Measurements from ENCODE around the gene TFR2. TPM values are rescaled to one million over a fixed set of nuclear protein-coding genes. Genes with fewer than 3 reads are reported as not detected.

TFR2 gene
- total and polyA plus RNA-seq, 5 donors from 2014 or later = 1.2 to 8.0 (median 1.5) TPM

DNA sequence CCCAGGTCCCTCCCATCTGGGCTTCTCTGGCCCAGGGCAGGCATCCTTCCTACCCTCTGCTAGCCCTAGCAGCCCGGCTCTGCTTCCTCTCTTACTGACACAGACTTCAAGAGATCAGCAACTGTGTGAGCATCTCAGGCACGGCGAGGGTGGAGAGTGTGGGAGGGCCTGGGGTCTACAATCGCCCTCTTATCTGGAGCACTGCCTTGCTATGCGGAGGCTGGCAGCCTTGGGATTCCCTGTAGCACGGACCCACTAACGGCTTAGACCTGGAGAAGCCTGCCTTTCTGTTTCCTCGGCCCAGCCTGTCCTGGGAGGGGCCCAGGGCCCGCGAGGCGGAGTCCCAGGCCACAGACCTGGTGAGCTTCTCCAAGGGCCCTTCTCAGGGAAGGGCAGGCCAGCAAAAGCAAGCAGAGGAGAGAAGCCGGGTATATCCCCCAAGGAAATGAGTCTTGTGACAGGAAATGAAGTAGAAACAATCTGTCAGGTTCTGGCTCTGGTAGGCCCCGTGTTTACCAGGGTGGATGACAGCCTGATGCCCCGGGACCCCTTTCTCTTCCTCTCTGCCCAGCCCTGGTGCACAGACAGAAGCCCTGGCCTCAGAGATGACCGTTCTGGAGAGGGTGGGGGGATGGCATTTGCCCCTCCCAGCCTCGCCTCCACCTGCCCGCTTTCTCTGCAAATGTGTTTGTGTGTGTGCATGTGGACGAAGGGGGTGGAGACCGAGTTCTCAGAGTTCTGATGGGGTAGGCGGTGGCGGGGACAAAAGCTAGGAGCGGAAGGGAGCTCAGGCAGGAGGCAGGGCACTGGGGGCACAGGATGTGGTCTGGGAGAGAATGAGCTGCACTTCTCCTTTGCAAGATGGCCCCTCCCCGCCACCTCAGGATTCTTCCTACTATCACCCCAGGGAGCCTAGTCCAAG, 58.0 kb downstream of the TFR2 start:
- Histone ChIP-seq H3K9me3 (ENCODE audit: control insufficient read depth in 2 of 2, low read length in 2 of 2) (no peaks in the 10 kb centered on the region), H3K27me3 (ENCODE audit: control insufficient read depth, insufficient read depth, low read length) (no peaks in the 10 kb centered on the region), H3K36me3 (ENCODE audit: control insufficient read depth, insufficient read depth, low read length) (peaks cover 37% of the 10 kb centered on the region), H3K27ac (ENCODE audit: insufficient read depth, low read length, poor library complexity, severe bottlenecking) (peak overlapping the region; percentile 97), H3K4me3 (ENCODE audit: low read depth, low read length) (peak overlapping the region; percentile 86), H3K4me1 (ENCODE audit: control insufficient read depth, insufficient read depth, low read length, poor library complexity, severe bottlenecking) (peaks cover 46% of the 10 kb centered on the region)
- Mint-ChIP-seq H3K27ac (peak overlapping the region; percentile 91 to 96 (median 96)), H3K4me1 (peaks cover 0 to 36% (median 12%) of the 10 kb centered on the region in 4 donors), H3K9me3 (no peaks in the 10 kb centered on the region), H3K27me3 (peaks cover 7% of the 10 kb centered on the region), H3K4me3 (peak overlapping the region; percentile 88 to 100 (median 98)), H3K36me3 (no peaks in the 10 kb centered on the region)
- ATAC-seq (ENCODE audit: low read depth in 2 of 2) (peak in 1 of 2 donors; percentile 5), DNase-seq (peak; percentile 40 to 93 (median 73))

DNA sequence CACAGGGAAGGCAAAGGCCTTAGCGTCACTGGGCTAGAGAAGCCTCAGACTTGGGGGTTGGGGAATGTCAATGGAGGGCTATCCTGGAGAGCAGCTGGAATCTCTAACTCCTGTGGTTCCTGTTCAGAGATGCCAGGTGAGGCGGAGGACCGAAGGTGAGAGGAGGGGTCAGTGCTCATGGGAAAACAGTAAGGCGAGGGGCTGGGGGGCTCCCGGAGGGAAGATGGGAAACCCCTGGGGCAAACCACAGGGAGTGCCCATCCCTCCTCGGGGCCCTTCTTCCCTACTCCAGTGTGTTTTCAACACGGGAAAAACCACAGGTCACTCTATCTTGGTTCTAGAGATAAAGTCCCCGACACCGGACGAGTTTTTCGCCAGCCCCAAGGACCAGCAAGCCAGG, 58.7 kb downstream of the TFR2 start:
- Mint-ChIP-seq H3K4me3 (peak overlapping the region; percentile 59 to 100 (median 94)), H3K27me3 (peaks cover 7% of the 10 kb centered on the region), H3K36me3 (no peaks in the 10 kb centered on the region), H3K4me1 (peaks cover 0 to 30% (median 12%) of the 10 kb centered on the region in 4 donors), H3K9me3 (no peaks in the 10 kb centered on the region), H3K27ac (peak overlapping the region; percentile 91 to 96 (median 96))
- H3K36me3 ChIP-seq (ENCODE audit: control insufficient read depth, insufficient read depth, low read length) = peaks cover 44% of the 10 kb centered on the region
- ATAC-seq (ENCODE audit: low read depth in 2 of 2) (no peak), DNase-seq (no peak)
- peak overlapping the region; percentile 86 for H3K4me3 ChIP-seq (ENCODE audit: low read depth, low read length)
- H3K27me3 ChIP-seq (ENCODE audit: control insufficient read depth, insufficient read depth, low read length) = no peaks in the 10 kb centered on the region
- peak overlapping the region; percentile 97 for H3K27ac ChIP-seq (ENCODE audit: insufficient read depth, low read length, poor library complexity, severe bottlenecking)
- peaks cover 46% of the 10 kb centered on the region for H3K4me1 ChIP-seq (ENCODE audit: control insufficient read depth, insufficient read depth, low read length, poor library complexity, severe bottlenecking)
- H3K9me3 ChIP-seq (ENCODE audit: control insufficient read depth in 2 of 2, low read length in 2 of 2) = no peaks in the 10 kb centered on the region

DNA sequence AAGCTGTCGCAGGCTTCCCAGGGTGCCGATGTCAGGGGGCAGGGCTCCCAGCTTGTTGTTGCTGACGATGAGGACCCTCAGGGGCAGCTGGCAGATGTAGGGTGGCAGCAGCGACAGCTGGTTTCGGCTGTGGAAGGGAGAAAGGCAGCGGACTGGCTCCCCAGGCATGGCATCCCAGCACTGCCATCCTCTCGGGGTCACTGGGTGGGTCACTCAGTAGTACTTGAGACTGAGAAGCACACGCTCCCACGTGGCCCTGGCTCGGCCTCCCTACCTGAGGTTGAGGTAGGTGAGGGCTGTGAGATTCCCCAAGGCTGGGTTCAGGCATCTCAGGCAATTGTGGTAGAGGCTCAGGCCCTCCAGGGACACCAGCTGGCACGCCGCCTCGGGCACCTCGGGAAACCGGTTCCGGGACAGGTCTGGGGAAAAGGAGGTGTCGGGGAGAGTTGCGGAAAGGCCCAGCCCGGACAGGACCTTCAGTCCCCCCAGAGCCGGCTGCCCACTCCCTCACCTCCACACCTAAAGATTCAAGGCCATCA, 59.2 kb downstream of the TFR2 start:
- Histone ChIP-seq H3K9me3 (ENCODE audit: control insufficient read depth in 2 of 2, low read length in 2 of 2) (no peaks in the 10 kb centered on the region), H3K4me1 (ENCODE audit: control insufficient read depth, insufficient read depth, low read length, poor library complexity, severe bottlenecking) (peaks cover 44% of the 10 kb centered on the region), H3K27ac (ENCODE audit: insufficient read depth, low read length, poor library complexity, severe bottlenecking) (peak overlapping the region; percentile 97), H3K27me3 (ENCODE audit: control insufficient read depth, insufficient read depth, low read length) (no peaks in the 10 kb centered on the region), H3K4me3 (ENCODE audit: low read depth, low read length) (no peak overlapping the region), H3K36me3 (ENCODE audit: control insufficient read depth, insufficient read depth, low read length) (peaks cover 50% of the 10 kb centered on the region)
- no peak for ATAC-seq (ENCODE audit: low read depth in 2 of 2)
- Mint-ChIP-seq H3K4me1 (peaks cover 0 to 30% (median 12%) of the 10 kb centered on the region in 4 donors), H3K9me3 (no peaks in the 10 kb centered on the region), H3K4me3 (peak overlapping the region; percentile 59 to 100 (median 94)), H3K36me3 (no peaks in the 10 kb centered on the region), H3K27ac (peak overlapping the region; percentile 91 to 96 (median 96)), H3K27me3 (peaks cover 7% of the 10 kb centered on the region)
- DNase-seq = no peak

DNA sequence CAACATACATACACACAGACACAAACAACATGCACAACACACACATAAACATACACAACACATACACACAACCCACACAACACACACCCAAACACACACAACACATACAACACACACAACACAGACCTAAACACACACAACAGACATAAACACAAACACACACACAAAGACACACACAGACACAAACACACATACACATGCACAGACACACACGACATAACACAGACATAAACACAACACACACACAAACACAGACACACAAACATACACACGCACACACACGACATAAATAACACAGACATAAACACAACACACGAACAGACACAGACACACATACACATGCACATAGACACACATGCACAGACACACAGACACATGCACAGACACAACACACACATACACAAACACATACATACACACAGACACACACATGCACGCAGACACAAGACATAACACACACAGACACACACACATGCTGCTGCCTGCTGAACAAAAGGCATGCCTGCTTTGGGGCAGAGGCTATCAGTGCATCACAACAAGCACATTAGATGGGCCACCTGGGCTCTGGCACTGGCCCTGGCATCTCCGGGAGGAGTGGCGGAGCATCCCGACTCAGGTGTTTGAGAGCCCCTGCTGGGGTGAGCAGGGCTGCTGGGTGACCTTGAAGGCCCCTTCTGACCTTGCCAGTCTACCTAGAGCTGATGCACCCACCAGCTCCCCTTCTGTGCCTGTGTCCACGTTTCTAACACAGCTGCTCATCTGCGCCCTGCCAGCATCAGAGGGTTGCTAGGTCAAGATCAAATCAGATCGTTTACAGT, 60.7 kb downstream of the TFR2 start:
- H3K9me3 ChIP-seq (ENCODE audit: control insufficient read depth in 2 of 2, low read length in 2 of 2) = no peaks in the 10 kb centered on the region
- peaks cover 63% of the 10 kb centered on the region for H3K36me3 ChIP-seq (ENCODE audit: control insufficient read depth, insufficient read depth, low read length)
- Mint-ChIP-seq H3K27ac (no peak overlapping the region), H3K9me3 (no peaks in the 10 kb centered on the region), H3K4me3 (peak overlapping the region in 1 of 4 donors; percentile 7), H3K4me1 (peaks cover 0 to 27% (median 11%) of the 10 kb centered on the region in 4 donors), H3K27me3 (peaks cover 7% of the 10 kb centered on the region), H3K36me3 (peaks cover 4% of the 10 kb centered on the region)
- no peak overlapping the region for H3K4me3 ChIP-seq (ENCODE audit: low read depth, low read length)
- peaks cover 38% of the 10 kb centered on the region for H3K4me1 ChIP-seq (ENCODE audit: control insufficient read depth, insufficient read depth, low read length, poor library complexity, severe bottlenecking)
- no peaks in the 10 kb centered on the region for H3K27me3 ChIP-seq (ENCODE audit: control insufficient read depth, insufficient read depth, low read length)
- DNase-seq = no peak
- H3K27ac ChIP-seq (ENCODE audit: insufficient read depth, low read length, poor library complexity, severe bottlenecking) = peak overlapping the region; percentile 6
- ATAC-seq (ENCODE audit: low read depth in 2 of 2) = no peak

DNA sequence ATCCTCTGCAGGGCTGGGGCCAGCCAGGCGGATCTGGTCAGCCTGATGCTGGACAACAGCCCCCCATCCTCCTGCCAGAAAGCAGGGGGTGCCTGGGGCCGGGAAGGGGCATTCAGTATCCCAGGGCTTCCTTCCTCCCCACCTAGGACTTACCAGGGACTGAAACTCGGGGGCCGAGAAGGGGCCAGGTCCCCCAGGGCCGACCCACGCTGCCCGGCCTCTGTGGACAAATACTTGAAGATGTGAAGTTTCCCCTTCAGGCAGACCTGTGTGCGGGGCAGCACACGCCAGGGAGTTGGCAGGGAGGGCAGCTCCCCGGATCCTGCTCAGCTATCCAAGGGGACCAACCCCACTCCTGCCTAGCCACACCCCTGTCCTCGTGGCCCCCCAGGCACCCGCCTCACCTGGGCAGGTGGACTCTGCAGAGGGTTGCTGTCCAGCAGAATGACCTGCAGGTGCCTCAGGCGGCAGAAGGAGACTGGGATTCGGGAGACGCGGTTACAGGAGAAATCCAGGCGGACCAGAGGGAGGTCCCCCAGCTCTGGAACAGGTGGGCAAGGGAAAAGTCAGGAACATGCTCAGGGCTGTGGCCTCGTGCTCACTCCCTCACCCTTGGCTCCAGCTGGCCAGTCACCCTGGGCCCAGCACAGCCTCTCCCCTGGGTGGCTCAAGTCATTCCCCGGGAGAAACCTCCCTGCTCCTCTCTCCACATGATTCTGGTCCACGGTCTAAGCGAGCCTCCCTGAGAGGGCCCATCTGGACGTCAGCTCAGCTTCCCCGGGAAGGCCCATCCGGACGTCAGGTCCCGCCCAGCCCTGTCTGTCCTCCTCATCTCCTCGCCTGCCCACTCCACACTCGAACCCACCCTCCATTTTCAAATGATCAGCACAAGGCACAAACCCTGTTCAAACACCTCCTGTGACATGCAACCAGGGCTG, 62.8 kb downstream of the TFR2 start:
- H3K27ac Mint-ChIP-seq = peak overlapping the region in 1 of 3 donors; percentile 38
- Histone ChIP-seq H3K36me3 (ENCODE audit: control insufficient read depth, insufficient read depth, low read length) (peaks cover 80% of the 10 kb centered on the region), H3K9me3 (ENCODE audit: control insufficient read depth in 2 of 2, low read length in 2 of 2) (no peaks in the 10 kb centered on the region), H3K4me3 (ENCODE audit: low read depth, low read length) (no peak overlapping the region), H3K27me3 (ENCODE audit: control insufficient read depth, insufficient read depth, low read length) (no peaks in the 10 kb centered on the region), H3K4me1 (ENCODE audit: control insufficient read depth, insufficient read depth, low read length, poor library complexity, severe bottlenecking) (peaks cover 17% of the 10 kb centered on the region), H3K27ac (ENCODE audit: insufficient read depth, low read length, poor library complexity, severe bottlenecking) (no peak overlapping the region)
- no peak for ATAC-seq (ENCODE audit: low read depth in 2 of 2)
- no peaks in the 10 kb centered on the region for H3K9me3 Mint-ChIP-seq
- H3K4me1 Mint-ChIP-seq = peaks cover 0 to 23% (median 5%) of the 10 kb centered on the region in 4 donors
- no peak for DNase-seq
- H3K36me3 Mint-ChIP-seq = peaks cover 4% of the 10 kb centered on the region
- peaks cover 1% of the 10 kb centered on the region for H3K27me3 Mint-ChIP-seq
- no peak overlapping the region for H3K4me3 Mint-ChIP-seq

DNA sequence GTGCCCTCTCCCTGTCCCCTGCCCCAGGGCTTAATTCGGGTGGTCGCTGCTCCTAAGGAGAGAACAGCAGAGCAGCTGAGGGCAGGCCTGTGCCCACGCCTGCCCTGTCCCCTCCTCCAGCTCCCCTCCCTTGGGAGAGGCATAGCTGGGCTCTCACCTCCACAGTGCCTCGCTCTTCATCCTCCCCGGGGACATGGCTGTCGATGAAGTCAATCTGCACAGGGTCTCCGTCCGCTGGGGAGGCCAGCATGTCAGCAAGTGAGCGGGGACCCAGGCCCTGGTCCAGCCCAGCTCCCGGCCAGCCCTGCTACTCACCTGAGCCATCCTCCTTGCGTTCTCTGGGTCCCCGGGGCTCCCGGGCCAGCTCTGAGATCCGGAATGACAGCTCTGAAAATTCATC, 63.8 kb downstream of the TFR2 start:
- no peak overlapping the region for H3K4me3 Mint-ChIP-seq

More for the DNA sequence above, 63.8 kb downstream of the TFR2 start:
- ATAC-seq (ENCODE audit: low read depth in 2 of 2) (no peak), DNase-seq (no peak)
- Histone ChIP-seq H3K36me3 (ENCODE audit: control insufficient read depth, insufficient read depth, low read length) (peaks cover 79% of the 10 kb centered on the region), H3K4me3 (ENCODE audit: low read depth, low read length) (no peak overlapping the region), H3K27ac (ENCODE audit: insufficient read depth, low read length, poor library complexity, severe bottlenecking) (no peak overlapping the region), H3K9me3 (ENCODE audit: control insufficient read depth in 2 of 2, low read length in 2 of 2) (no peaks in the 10 kb centered on the region), H3K4me1 (ENCODE audit: control insufficient read depth, insufficient read depth, low read length, poor library complexity, severe bottlenecking) (peaks cover 7% of the 10 kb centered on the region), H3K27me3 (ENCODE audit: control insufficient read depth, insufficient read depth, low read length) (no peaks in the 10 kb centered on the region)
- peaks cover 0 to 13% (median 1%) of the 10 kb centered on the region in 4 donors for H3K4me1 Mint-ChIP-seq
- peaks cover 4% of the 10 kb centered on the region for H3K36me3 Mint-ChIP-seq
- H3K9me3 Mint-ChIP-seq = no peaks in the 10 kb centered on the region
- H3K27me3 Mint-ChIP-seq = no peaks in the 10 kb centered on the region
- peak overlapping the region in 1 of 3 donors; percentile 52 for H3K27ac Mint-ChIP-seq
